Fibroblast of pulmonary artery (primary cell): Measurements from ENCODE around the gene SERPINI1.

Source experiments
- DNase-seq: peaks from one replicate; pipeline ENCODE4 v3.0.0-alpha.2; 2010; ENCODE audit warnings: low read depth
- H3K4me3 ChIP-seq: replicated peaks from 2 replicates; pipeline ENCODE4 v1.5.1; 2011; ENCODE audit warnings: low read depth, mild to moderate bottlenecking, control low read depth, low read length, moderate library complexity
- CTCF ChIP-seq: IDR thresholded peaks from 2 replicates; pipeline ENCODE4 v1.5.1; 2011; ENCODE audit warnings: mild to moderate bottlenecking, control low read depth, low read length, inconsistent platforms; ENCODE audit errors: missing control alignments

The SERPINI1 gene

DNA sequence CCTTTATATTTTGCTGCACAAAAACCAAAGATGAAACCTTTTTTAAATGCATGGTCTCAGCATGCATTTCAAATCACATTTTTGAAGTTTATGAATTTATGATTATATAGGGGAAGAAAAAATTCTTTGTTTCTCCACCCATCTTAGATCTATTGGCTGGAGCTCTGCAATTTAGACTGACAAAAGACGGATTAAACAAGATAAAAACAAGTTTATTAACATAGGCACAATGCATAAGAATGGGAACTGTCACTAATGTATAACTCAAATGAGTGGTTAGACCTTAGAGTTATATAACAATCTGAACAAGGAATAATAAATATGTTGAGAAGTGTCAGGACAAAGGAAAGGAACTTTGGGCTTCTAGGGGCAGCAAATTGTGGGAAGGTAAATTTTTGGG is 132.5 kb downstream of the SERPINI1 start:
- TF ChIP-seq CTCF = no peak
- H3K4me3 ChIP-seq = no peak overlapping the region
- DNase-seq = no peak

- no peak overlapping the region for H3K4me3 ChIP-seq
- TF ChIP-seq CTCF = no peak
- no peak for DNase-seq
These were observed 134.7 kb downstream of the SERPINI1 start for GRCh38 chr3:167870181-167870580.

DNA sequence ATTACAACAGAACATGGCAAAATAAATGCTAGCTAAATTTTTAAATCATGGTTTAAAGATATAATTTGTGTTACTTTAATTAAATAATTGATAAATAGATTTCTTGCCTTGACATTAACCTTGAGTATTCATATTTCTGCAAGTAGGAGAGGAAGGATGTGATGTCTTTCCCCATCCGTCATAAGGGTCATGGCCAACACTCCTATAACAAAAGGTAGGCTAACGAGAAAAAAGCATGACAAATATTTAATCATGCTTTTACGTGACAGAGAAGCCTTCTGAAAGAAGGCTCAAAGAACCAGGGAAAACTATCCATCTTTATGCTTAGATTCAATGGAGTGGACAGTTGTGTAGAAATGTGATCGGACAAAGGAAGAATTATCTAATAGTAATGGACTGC is 135.2 kb downstream of the SERPINI1 start:
- DNase-seq = no peak
- TF ChIP-seq CTCF = no peak
- H3K4me3 ChIP-seq = no peak overlapping the region

- no peak overlapping the region for H3K4me3 ChIP-seq
- TF ChIP-seq CTCF = no peak
- no peak for DNase-seq
These were observed 136.5 kb downstream of the SERPINI1 start for GRCh38 chr3:167872032-167872431.

DNA sequence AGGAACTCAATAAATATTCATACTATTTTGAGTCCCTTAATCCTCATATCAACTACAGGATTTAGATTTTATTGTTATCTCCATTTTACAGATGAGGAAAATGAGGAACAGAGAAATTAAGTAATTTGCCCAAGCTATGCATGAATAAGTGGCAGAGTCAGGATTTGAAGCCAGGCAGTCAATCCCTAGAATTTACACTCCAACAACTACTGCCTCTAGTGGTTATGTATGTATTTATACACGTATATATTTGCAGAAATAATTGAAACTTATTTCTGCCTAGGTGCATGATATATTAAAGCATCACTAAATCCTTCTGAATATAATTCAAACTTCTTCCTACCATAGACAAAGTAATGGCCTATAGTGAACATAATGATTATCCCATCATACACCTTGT is 137.4 kb downstream of the SERPINI1 start:
- DNase-seq = no peak
- peak; percentile 34 for TF ChIP-seq CTCF

DNA sequence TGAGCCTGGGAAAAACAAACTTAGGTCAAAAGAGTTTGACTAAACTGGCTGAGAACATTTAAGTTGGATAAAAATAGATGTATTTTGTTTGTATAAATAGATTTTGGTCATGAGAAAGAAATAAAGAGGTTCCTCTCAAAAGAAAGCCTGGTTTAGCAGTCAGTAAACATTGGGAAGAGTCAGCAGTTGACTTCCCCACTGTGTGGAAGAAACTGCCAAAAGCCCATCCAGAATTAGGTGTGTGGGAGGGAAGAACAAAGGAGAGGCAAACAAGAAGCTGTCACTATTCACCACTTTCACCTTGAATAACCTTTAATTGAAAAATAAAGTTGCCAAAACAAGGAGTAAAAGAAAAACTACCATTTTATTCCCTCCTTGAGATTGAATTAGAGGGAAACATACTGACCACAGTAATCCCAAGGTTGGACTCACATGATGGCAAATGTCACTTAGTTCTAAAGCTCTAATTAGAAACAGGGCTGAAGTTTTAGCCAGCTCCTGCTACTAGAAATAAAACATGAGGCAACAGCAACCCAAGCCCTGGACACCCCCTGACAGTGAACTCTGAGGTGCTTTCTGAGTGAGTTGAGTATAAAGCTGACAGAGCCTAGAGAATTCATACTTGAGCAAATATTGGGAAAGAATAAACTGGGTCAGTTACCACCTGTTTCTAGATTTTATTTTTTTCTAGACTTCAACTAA is 139.3 kb downstream of the SERPINI1 start:
- no peak for DNase-seq
- no peak overlapping the region for H3K4me3 ChIP-seq
- TF ChIP-seq CTCF = no peak

More for the DNA sequence above, 137.4 kb downstream of the SERPINI1 start:
- H3K4me3 ChIP-seq = no peak overlapping the region
